K562 (cell line): ENCODE data around the gene DNAJB2. TPM values are rescaled to one million over a fixed set of nuclear protein-coding genes. Genes with fewer than 3 reads are reported as not detected.

Experiments used
- BACH1 ChIP-seq: fragments of 200-800 bp; sonication (Bioruptor generic); IDR thresholded peaks from 2 replicates; pipeline ENCODE4 v1.6.1; 2016; ENCODE audit warnings: missing genetic modification characterization, missing compliant biosample characterization
- BMI1 ChIP-seq: fragments of 150-350 bp; IDR thresholded peaks from 2 replicates; pipeline ENCODE4 v1.6.1; 2014; ENCODE audit warnings: low read length
- CSDE1 ChIP-seq, 2 experiments: fragments of 450-650 bp; IDR thresholded peaks; 2 replicates each; pipeline ENCODE4 v1.6.1; 2016; ENCODE audit warnings: mild to moderate bottlenecking in 1 of 2
- CTCFL ChIP-seq: IDR thresholded peaks from 2 replicates; pipeline ENCODE4 v1.6.1; 2011; ENCODE audit warnings: borderline replicate concordance, low read depth, mild to moderate bottlenecking, moderate library complexity, low read length; ENCODE audit not compliant: insufficient read depth, poor library complexity, severe bottlenecking
- DDX20 ChIP-seq: fragments of 450-650 bp; IDR thresholded peaks from 2 replicates; pipeline ENCODE4 v1.6.1; 2016; ENCODE audit warnings: missing genetic modification characterization, low read depth, mild to moderate bottlenecking, missing compliant biosample characterization, moderate library complexity
- E2F8 ChIP-seq: fragments of 450-650 bp; IDR thresholded peaks from 2 replicates; pipeline ENCODE4 v1.7.1; 2018; ENCODE audit warnings: mild to moderate bottlenecking, low read depth; ENCODE audit not compliant: partially characterized antibody
- EHMT2 ChIP-seq: fragments of 450-650 bp; IDR thresholded peaks from 2 replicates; pipeline ENCODE4 v1.6.1; 2018; ENCODE audit warnings: antibody characterized with exemption
- ELF1 ChIP-seq: fragments of 200-800 bp; sonication (Bioruptor generic); IDR thresholded peaks from 2 replicates; pipeline ENCODE4 v1.6.1; 2016; ENCODE audit warnings: missing genetic modification characterization, missing compliant biosample characterization
- EZH2 ChIP-seq: IDR thresholded peaks from 2 replicates; pipeline ENCODE4 v1.6.1; 2012; ENCODE audit warnings: low read depth, mild to moderate bottlenecking, inconsistent platforms, low read length, borderline replicate concordance
- FOXK1 ChIP-seq: sonication (generic); formaldehyde crosslinking; IDR thresholded peaks from 2 replicates; pipeline ENCODE4 v1.8.0; 2022; ENCODE audit warnings: missing genetic modification reagents, mild to moderate bottlenecking, borderline replicate concordance
- IFI16 ChIP-seq: fragments of 250-450 bp; sonication (Bioruptor Pico); IDR thresholded peaks from 2 replicates; pipeline ENCODE4 v2.1.2; 2022; ENCODE audit warnings: mild to moderate bottlenecking, inconsistent platforms
- JUNB ChIP-seq: fragments of 450-650 bp; formaldehyde crosslinking; conservative IDR thresholded peaks from 2 replicates; pipeline ENCODE4 v1.4.0; 2020; ENCODE audit warnings: mild to moderate bottlenecking
- MCM2 ChIP-seq: fragments of 450-650 bp; IDR thresholded peaks from 2 replicates; pipeline ENCODE4 v1.6.1; 2017; ENCODE audit warnings: low read depth, mild to moderate bottlenecking
- MCM3 ChIP-seq: fragments of 450-650 bp; IDR thresholded peaks from 2 replicates; pipeline ENCODE4 v1.6.1; 2016
- MCM7 ChIP-seq, 2 experiments: fragments of 450-650 bp; IDR thresholded peaks; 2 replicates each; pipeline ENCODE4 v1.6.1; 2016 to 2018
- POLR2G ChIP-seq: fragments of 200-400 bp; formaldehyde crosslinking; IDR thresholded peaks from 2 replicates; pipeline ENCODE4 v1.6.1; 2017; ENCODE audit warnings: low read depth, mild to moderate bottlenecking, antibody characterized with exemption, low read length, moderate library complexity
- PTTG1 ChIP-seq: fragments of 450-650 bp; IDR thresholded peaks from 2 replicates; pipeline ENCODE4 v1.6.1; 2016; ENCODE audit warnings: low read depth, mild to moderate bottlenecking, missing genetic modification characterization, missing compliant biosample characterization
- SETDB1 ChIP-seq: IDR thresholded peaks from one replicate; pipeline ENCODE4 v1.6.1; 2012; ENCODE audit warnings: low read length, control low read depth, inconsistent platforms
- SMAD4 ChIP-seq: fragments of 250-450 bp; sonication (Bioruptor Pico); conservative IDR thresholded peaks from 2 replicates; pipeline ENCODE4 v1.8.0; 2021; ENCODE audit warnings: inconsistent platforms, mild to moderate bottlenecking, moderate library complexity
- SOX6 ChIP-seq: fragments of 450-650 bp; IDR thresholded peaks from 2 replicates; pipeline ENCODE4 v1.6.1; 2014; ENCODE audit warnings: mild to moderate bottlenecking
- TCF3 ChIP-seq: sonication (generic); formaldehyde crosslinking; IDR thresholded peaks from 2 replicates; pipeline ENCODE4 v1.4.0; 2020; ENCODE audit warnings: mild to moderate bottlenecking, missing genetic modification reagents
- THRAP3 ChIP-seq: fragments of 450-650 bp; IDR thresholded peaks from 2 replicates; pipeline ENCODE4 v1.6.1; 2016; ENCODE audit warnings: mild to moderate bottlenecking, inconsistent platforms, borderline replicate concordance
- ZBTB9 ChIP-seq: fragments of 450-650 bp; formaldehyde crosslinking; IDR thresholded peaks from 2 replicates; pipeline ENCODE4 v1.4.0; 2020; ENCODE audit warnings: mild to moderate bottlenecking, moderate library complexity
- ZNF134 ChIP-seq: fragments of 250-450 bp; sonication (Bioruptor Pico); conservative IDR thresholded peaks from 2 replicates; pipeline ENCODE4 v1.4.0; 2020
- ZNF780A ChIP-seq: fragments of 250-450 bp; sonication (Bioruptor Pico); IDR thresholded peaks from 2 replicates; pipeline ENCODE4 v1.5.0; 2021; ENCODE audit warnings: mild to moderate bottlenecking
- polyA plus RNA-seq, 8 experiments: library from polyadenylated mRNA; depleted of rRNA in 4 of 8; stranded (reverse) in 5 of 8; unstranded in 3 of 8; fragments of >200 nt; fragmentation: Nextera tagmentation in 2 of 8; fragmentation: Illumina TruSeq in 1 of 8; extraction: Ambion mirVana in 2 of 8; extraction: Trizol in 1 of 8; gene quantifications; 2 replicates each; pipeline versions ENCODE4 v1.2.1 to v1.2.3, GENCODE V29; 2011 to 2014; ENCODE audit warnings: inconsistent platforms in 1 of 8, missing spikeins in 1 of 8
- total RNA-seq, 7 experiments: library from RNA; depleted of rRNA in 6 of 7; stranded (reverse); fragments of >200 nt in 6 of 7; fragmentation: Illumina TruSeq in 2 of 7; extraction: Trizol in 2 of 7; gene quantifications; 2 replicates each; pipeline versions ENCODE4 v1.2.1 to v1.2.3, GENCODE V29; 2011 to 2021; ENCODE audit warnings: low replicate concordance in 1 of 7

Gene DNAJB2
- total and polyA plus RNA-seq, 9 of the 15 experiments (the other 6 are each of a cell fraction or from before 2014, with no cell fraction given): 0.08 to 3.0 (median 2.2) TPM; not detected in 1

GRCh38 chr2:219308142-219309101 lies 29.3 kb downstream of the DNAJB2 start (continued):
- no peak for TF ChIP-seq MCM2
- TF ChIP-seq PTTG1 (tag): no peak
- no peak for TF ChIP-seq BMI1
- no peak for TF ChIP-seq DDX20
- no peak for TF ChIP-seq ZBTB9
- no peak for TF ChIP-seq BACH1 (tag)
- TF ChIP-seq SMAD4: peak; percentile 53; the same call in 1 of the 2 replicates
- no peak for TF ChIP-seq EZH2
- no peak for TF ChIP-seq SOX6
- no peak for TF ChIP-seq JUNB (CRISPR knock-in tag)
- TF ChIP-seq EHMT2: peak; percentile 99
- no peak for TF ChIP-seq IFI16 (CRISPR knock-in tag)
- no peak for TF ChIP-seq MCM7 (IDR thresholded peaks at IDR 0.05)
- TF ChIP-seq POLR2G: no peak
- no peak for TF ChIP-seq SETDB1
- no peak for TF ChIP-seq ZNF780A (CRISPR knock-in tag)
- TF ChIP-seq ELF1 (tag): no peak
- no peak for TF ChIP-seq THRAP3
- no peak for TF ChIP-seq CSDE1 (IDR thresholded peaks at IDR 0.05)
- TF ChIP-seq ZNF134 (CRISPR knock-in tag): no peak
- TF ChIP-seq TCF3 (CRISPR knock-in tag): no peak
- no peak for TF ChIP-seq FOXK1 (CRISPR knock-in tag)
- TF ChIP-seq MCM3: no peak
- no peak for TF ChIP-seq E2F8
- no peak for TF ChIP-seq CTCFL
